Gastrocnemius medialis (tissue), 4 donors: ENCODE data around the gene KIAA1217. TPM values are rescaled to one million over a fixed set of nuclear protein-coding genes. Genes with fewer than 3 reads are reported as not detected.
A peak's percentile ranks its signal among the peaks of the same experiment; 100 is the strongest.

ENCODE experiments used
- ATAC-seq, 2 donors: fragments of 150-250 bp; one replicate each; pipeline ENCODE4 v1.9.1; 2016
- DNase-seq, 2 donors: peaks; one replicate each; pipeline ENCODE4 v3.0.0-alpha.2; 2019
- H3K27ac ChIP-seq, 4 donors: fragments of 200-600 bp; sonication (generic); 1 replicate in 1 of 4; 2 replicates in 3 of 4; pipeline ENCODE4 v1.5.1; 2016 to 2018; ENCODE audit warnings: mild to moderate bottlenecking in 2 of 4, moderate library complexity in 1 of 4
- H3K27me3 ChIP-seq, 3 donors: fragments of 200-600 bp; sonication (generic) in 2 of 3; 1 replicate in 1 of 3; 2 replicates in 2 of 3; pipeline versions ENCODE4 v1.5.1 to v1.6.0; 2016 to 2019; ENCODE audit warnings: mild to moderate bottlenecking in 1 of 3, moderate library complexity in 1 of 3
- H3K36me3 ChIP-seq, 2 donors: fragments of 200-600 bp; sonication (generic) in 1 of 2; one replicate each; pipeline ENCODE4 v1.5.1; 2017 to 2018
- H3K4me1 ChIP-seq, 2 donors: fragments of 200-600 bp; sonication (generic) in 1 of 2; one replicate each; pipeline ENCODE4 v1.5.1; 2016 to 2017; ENCODE audit warnings: mild to moderate bottlenecking in 2 of 2
- H3K4me3 ChIP-seq, 4 donors: fragments of 200-600 bp; sonication (generic) in 3 of 4; 1 replicate in 1 of 4; 2 replicates in 3 of 4; pipeline ENCODE4 v1.5.1; 2016 to 2019; ENCODE audit warnings: mild to moderate bottlenecking in 2 of 4
- H3K9me3 ChIP-seq, 3 donors: fragments of 200-600 bp; sonication (generic) in 2 of 3; 1 replicate in 1 of 3; 2 replicates in 2 of 3; pipeline ENCODE4 v1.5.1; 2016 to 2019
- POLR2A ChIP-seq, 2 donors: fragments of 450-650 bp; IDR thresholded peaks; one replicate each; pipeline ENCODE4 v1.6.1; 2017; ENCODE audit warnings: antibody characterized with exemption in 2 of 2, mild to moderate bottlenecking in 2 of 2, moderate library complexity in 2 of 2
- in situ Hi-C, 4 donors: fragments of 200-750 bp; cut with MboI; loops; one replicate each; pipeline versions ENCODE4 v1.15.0 to v1.8.0; 2017; ENCODE audit warnings: low sequenced_read_pairs in 4 of 4
- intact Hi-C: fragments of 100-400 bp; cut with DNase I; formaldehyde crosslinking; loops from one replicate; pipeline ENCODE4 v1.15.1; 2023; ENCODE audit warnings: low total_unique reads
- total RNA-seq, 4 donors: library from RNA; depleted of rRNA; stranded (reverse); fragments of >200 nt; gene quantifications; one replicate each; pipeline versions ENCODE4 v1.1.0 to v1.2.3, GENCODE V29; 2016
- TF ChIP-seq, protein P1 (sequence below), 5 experiments: fragments of 450-650 bp in 3 of 5; fragments of 200-600 bp in 2 of 5; sonication (generic) in 2 of 5; IDR thresholded peaks in 4 of 5; conservative IDR thresholded peaks in 1 of 5; 1 replicate in 4 of 5; 2 replicates in 1 of 5; pipeline ENCODE4 v1.5.1; 2016 to 2019; ENCODE audit warnings: antibody characterized with exemption in 5 of 5, mild to moderate bottlenecking in 3 of 5, moderate library complexity in 3 of 5

Gene KIAA1217
- total RNA-seq, 4 donors from 2014 or later = 152 to 266 (median 155) TPM

DNA sequence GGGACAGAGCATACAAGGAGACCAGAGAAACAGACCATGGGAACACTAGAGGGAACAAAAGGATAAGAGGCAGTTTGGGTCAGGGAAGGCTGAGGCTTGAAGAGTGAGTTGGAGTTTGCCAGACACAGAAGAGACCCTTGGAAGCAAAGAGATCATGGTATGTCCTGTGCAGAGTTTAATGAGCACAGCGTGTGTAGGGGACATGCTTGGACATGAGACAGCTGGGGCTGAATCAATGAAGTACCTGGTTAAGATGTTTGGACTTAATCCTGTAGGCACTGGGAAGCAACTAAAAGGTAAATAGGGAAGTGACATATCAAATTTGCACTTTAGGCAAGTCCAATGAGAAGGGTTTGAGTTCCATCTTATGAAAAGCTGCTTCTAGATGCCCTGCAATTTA is 79.6 kb downstream of the KIAA1217 start:
- no peak for DNase-seq
- Histone ChIP-seq H3K4me1 (peaks cover 54 to 65% of the 10 kb centered on the region in 2 donors), H3K4me3 (no peak overlapping the region), H3K36me3 (peaks cover 0 to 6% of the 10 kb centered on the region in 2 donors), H3K27ac (peak overlapping the region; percentile 86 to 96 (median 95)), H3K9me3 (no peaks in the 10 kb centered on the region), H3K27me3 (no peaks in the 10 kb centered on the region)
- no peak for ATAC-seq
- in situ Hi-C loops = no loop called here
- intact Hi-C loops = no loop called here
- TF ChIP-seq, protein P1, sequence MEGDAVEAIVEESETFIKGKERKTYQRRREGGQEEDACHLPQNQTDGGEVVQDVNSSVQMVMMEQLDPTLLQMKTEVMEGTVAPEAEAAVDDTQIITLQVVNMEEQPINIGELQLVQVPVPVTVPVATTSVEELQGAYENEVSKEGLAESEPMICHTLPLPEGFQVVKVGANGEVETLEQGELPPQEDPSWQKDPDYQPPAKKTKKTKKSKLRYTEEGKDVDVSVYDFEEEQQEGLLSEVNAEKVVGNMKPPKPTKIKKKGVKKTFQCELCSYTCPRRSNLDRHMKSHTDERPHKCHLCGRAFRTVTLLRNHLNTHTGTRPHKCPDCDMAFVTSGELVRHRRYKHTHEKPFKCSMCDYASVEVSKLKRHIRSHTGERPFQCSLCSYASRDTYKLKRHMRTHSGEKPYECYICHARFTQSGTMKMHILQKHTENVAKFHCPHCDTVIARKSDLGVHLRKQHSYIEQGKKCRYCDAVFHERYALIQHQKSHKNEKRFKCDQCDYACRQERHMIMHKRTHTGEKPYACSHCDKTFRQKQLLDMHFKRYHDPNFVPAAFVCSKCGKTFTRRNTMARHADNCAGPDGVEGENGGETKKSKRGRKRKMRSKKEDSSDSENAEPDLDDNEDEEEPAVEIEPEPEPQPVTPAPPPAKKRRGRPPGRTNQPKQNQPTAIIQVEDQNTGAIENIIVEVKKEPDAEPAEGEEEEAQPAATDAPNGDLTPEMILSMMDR (IDR thresholded peaks at IDR 0.05 in 4 of 5, conservative IDR thresholded peaks at IDR 0.05 in 1 of 5) = no peak
- TF ChIP-seq POLR2A (IDR thresholded peaks at IDR 0.05) = no peak

DNA sequence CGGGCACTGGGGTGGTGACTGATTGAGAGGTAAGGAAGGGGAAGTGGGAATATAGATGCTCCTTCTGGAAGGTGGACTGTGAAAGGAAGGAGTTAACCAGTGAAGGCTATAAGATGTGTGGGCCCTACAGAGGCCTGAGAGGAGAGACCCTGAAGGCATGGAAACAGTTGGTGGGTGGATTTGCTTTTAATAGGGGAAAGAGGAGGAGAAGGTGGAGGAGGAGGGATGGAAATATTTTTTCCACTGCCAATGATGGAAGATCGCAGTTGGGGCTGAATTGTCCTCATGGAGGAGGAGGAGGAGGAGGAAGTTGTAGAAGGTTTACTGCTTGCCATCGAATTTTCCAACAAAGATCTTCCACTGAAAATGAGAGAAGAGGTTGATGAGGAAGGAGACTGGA is 80.3 kb downstream of the KIAA1217 start:
- TF ChIP-seq, protein P1 (IDR thresholded peaks at IDR 0.05 in 4 of 5, conservative IDR thresholded peaks at IDR 0.05 in 1 of 5) = no peak
- no peak for TF ChIP-seq POLR2A (IDR thresholded peaks at IDR 0.05)
- ATAC-seq = no peak
- no peak for DNase-seq
- no peak overlapping the region for H3K4me3 ChIP-seq
- intact Hi-C loops = no loop called here
- no peaks in the 10 kb centered on the region for H3K27me3 ChIP-seq
- H3K9me3 ChIP-seq = no peaks in the 10 kb centered on the region
- in situ Hi-C loops = no loop called here
- peak overlapping the region; percentile 86 to 96 (median 95) for H3K27ac ChIP-seq
- H3K36me3 ChIP-seq = peaks cover 0 to 6% of the 10 kb centered on the region in 2 donors
- H3K4me1 ChIP-seq = peaks cover 61 to 71% of the 10 kb centered on the region in 2 donors

DNA sequence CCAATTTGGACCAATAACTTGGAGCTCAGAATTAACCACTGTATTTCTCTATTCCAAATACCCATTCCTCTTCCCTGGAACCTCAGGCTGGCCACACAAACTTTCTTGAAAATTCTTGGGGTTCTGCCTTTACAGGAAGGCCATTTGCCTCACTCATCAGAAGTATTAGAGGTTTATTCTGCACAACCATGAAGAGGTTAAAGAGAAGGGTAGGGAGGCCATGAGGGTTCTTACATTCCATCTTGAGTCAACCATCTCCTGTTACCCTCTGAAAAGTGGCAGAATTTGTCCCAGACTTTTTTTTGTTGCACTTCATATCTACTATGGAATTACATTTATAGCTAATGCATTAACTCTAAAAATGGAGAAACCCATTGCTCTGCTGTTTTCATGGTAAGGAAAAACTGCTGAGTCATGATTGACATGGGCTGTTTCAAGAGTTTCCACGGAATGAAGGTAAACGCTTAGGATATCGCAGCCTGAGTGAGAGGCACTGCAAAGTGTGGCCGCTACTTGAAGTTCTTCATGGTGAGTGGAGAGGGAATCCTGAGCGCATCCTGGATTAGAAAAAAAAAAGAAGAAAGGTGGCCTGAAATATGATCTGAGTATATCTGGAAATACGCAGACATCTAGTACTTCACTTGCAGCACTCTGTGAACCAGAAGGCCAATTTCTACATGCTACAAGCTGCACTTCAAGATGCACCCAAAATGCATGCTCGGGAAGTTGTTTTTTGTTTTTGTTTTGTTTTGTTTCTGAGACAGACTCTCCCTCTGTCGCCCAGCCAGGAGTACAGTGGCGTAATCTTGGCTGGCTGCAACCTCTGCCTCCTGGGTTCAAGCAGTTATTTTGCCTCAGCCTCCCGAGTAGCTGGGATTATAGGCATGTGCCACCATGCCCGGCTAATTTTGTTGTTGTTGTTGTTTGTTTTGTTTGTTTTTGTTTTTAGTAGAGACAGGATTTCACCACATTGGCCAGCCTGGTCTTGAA is 83.7 kb downstream of the KIAA1217 start:
- H3K4me3 ChIP-seq = no peak overlapping the region
- in situ Hi-C loops = no loop called here
- peaks cover 61 to 73% of the 10 kb centered on the region in 2 donors for H3K4me1 ChIP-seq
- H3K36me3 ChIP-seq = peaks cover 0 to 6% of the 10 kb centered on the region in 2 donors
- H3K27ac ChIP-seq = peak overlapping the region; percentile 86 to 96 (median 95)
- no peaks in the 10 kb centered on the region for H3K9me3 ChIP-seq
- TF ChIP-seq, protein P1 (IDR thresholded peaks at IDR 0.05 in 4 of 5, conservative IDR thresholded peaks at IDR 0.05 in 1 of 5) = no peak
- TF ChIP-seq POLR2A (IDR thresholded peaks at IDR 0.05) = no peak
- intact Hi-C loops = no loop called here
- ATAC-seq (peak; percentile 48 to 72), DNase-seq (peak; percentile 73 to 76)
- no peaks in the 10 kb centered on the region for H3K27me3 ChIP-seq

DNA sequence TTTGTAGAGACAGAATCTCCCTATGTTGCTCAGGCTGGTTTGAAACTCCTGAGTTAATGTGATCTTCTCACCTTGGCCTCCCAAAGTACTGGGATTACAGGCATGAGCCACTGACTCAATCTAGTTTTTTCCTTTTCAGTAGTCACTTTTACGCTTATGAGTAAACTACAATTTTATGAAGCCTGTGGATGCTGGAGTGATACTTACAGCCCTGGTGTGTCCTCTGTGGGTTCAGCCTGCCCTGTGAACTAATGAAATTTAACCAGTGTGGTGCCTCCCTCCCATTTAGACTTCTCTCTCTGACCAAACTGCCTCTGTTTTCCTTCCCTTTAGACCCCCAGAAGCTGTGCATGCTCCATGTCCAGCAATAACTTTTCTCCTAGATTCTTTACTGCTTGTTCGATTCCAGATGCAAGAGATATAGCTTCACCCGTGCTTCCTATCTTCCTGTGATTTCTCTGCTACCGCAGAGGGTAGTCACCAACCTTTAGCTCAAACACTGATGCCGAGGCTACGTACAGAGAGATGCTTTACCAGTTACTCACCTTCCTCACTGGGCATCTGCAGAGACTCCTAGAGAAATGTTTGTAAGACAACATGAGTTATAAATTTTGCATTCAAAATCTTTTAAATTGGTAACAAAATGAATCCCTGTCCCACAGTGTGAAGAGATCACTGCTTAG is 90.8 kb downstream of the KIAA1217 start:
- Histone ChIP-seq H3K27ac (peak overlapping the region; percentile 88 to 96 (median 95)), H3K27me3 (no peaks in the 10 kb centered on the region), H3K36me3 (peaks cover 0 to 4% of the 10 kb centered on the region in 2 donors), H3K9me3 (no peaks in the 10 kb centered on the region), H3K4me1 (peaks cover 37 to 47% of the 10 kb centered on the region in 2 donors), H3K4me3 (no peak overlapping the region)
- no peak for TF ChIP-seq POLR2A (IDR thresholded peaks at IDR 0.05)
- TF ChIP-seq, protein P1 (IDR thresholded peaks at IDR 0.05 in 4 of 5, conservative IDR thresholded peaks at IDR 0.05 in 1 of 5) = no peak
- in situ Hi-C loops = no loop called here
- ATAC-seq (no peak), DNase-seq (no peak)
- intact Hi-C loops = no loop called here
